ENCODE data around the gene MGAM2.

The MGAM2 gene

DNA sequence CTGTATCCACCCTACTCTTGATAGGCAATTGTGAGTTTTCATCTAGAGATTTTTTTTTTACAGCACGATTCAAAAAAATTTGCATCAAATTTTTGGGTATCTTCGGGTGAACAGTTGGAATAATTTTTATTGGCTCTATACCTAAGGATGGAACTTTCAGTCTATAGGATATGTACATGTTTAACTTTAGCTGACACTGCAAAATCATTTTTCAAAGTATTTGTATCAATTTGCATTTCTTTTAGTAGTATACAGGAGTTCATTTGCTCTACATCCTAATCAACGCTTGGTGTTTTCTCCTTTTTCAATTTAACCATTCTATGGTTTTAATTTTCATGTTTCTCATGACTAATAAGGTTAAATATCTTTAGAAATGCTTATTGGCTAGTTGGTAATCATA lies 11.7 kb downstream of the MGAM2 start:
- DNase-seq: no peak

GRCh38 chr7:142125256-142125955 lies 13.9 kb downstream of the MGAM2 start:
- DNase-seq: no peak

DNA sequence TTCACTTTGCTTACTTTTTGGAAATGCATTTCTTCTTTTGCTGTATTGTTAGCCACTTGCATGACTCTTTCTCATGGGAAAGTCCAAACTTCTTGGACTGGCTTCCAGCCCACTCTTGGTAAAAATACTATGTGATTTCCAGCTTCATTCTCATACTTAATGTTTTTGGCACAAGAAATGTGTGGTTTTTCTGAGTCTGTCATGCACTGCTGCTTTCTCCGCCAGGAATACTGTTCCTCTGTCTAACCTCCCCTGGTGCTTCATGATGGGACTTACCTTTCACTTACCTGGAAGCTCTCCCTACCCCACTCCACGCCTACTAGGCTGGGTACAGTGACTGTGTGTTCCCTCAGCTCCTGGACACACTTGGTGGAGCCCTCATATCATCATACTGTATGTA lies 18.7 kb downstream of the MGAM2 start:
- DNase-seq: no peak

DNA sequence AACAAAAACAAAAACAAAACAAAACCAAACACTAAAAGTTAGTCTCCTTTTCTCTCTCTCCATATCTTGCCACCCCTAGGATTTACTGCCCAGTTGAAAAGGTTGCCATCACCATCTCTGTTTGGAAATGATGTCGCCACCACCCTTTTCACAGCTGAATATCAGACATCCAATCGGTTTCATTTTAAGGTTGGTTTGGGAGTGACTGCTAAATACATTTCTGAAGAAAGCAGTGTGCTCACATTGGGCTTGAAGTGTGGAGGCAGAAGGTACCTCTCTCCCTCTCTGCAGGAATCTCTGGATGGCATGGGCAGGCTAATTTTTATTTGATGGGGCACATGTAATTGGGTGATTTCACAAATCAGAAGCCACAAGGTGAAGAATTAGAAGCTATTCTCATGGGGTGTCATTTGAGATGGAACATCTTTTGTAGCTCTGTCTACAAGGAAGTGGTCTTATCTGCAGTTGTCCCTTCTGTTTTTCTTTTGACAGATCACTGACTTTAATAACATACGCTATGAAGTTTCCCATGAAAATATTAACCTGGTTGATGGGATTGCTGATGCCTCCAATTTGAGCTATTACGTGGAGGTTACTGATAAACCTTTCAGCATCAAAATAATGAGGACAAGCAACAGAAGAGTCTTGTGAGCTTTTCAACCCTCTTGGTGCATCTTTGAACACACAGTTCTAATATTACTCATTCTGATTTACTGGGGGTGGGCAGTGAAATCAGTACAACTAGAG lies 20.1 kb downstream of the MGAM2 start:
- DNase-seq: no peak

- DNase-seq: no peak
Measured at GRCh38 chr7:142133731-142134148, 22.2 kb downstream of the MGAM2 start.

GRCh38 chr7:142134909-142135308 lies 23.4 kb downstream of the MGAM2 start:
- no peak for DNase-seq

GRCh38 chr7:142138996-142139395 lies 27.5 kb downstream of the MGAM2 start:
- DNase-seq: no peak

DNA sequence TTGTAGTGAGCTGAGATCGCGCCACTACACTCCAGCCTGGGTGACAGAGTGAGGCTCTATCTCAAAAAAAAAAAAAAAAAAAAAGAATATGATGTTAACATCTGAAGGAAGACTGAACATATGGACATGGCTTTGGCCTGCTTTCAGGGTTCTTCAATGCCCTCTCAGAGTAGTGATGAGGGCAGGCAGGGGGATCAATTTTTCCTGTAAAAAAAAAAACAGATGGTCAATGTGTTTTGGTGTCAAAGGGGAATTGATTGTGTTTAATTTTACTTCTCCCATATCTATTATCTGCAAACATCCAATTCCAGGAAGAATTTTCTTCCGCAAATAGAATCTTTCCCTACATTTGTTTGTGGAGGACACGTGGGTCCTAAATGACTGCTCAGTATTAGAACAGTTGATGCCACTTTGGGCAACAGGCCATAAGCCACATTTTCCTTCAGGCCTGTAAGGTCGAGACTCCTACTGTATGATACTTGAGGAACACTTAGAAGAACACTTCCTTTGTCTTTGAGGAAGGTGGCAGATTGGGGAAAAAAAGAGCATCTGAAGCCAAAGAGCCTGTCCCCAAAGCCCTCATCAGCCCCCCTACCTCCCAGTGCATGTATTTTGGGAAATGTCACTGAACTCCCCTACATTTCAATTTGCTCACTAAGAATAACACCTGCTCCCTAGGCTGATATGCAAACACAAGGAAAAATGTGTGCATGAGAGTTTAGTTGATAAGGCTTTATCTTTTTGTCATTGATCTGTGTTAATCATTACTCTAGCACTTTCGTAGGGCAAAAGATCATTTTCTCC lies 28.3 kb downstream of the MGAM2 start:
- DNase-seq: no peak

GRCh38 chr7:142140401-142140959 lies 29.0 kb downstream of the MGAM2 start:
- DNase-seq: no peak

- no peak for DNase-seq
Measured at GRCh38 chr7:142142702-142143101, 31.2 kb downstream of the MGAM2 start.

DNA sequence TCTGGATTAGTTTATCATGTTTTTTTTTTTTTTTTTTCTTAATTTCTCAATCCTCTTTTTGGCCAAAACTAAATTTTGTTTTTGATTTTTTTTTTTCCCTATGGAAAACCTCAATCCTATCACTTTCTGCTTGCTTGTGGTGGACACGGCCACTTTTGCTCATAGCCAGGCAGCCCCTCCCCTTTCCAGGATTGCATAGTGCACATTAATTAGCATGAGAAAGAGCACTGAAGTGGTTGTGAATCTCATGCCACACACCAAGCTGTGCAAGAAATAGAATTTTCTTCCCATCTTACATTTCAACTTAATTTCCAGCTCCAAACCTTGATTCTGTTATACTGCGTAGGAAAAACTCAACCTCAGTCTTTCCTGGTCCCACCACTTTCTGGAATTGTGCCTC lies 34.6 kb downstream of the MGAM2 start:
- DNase-seq: no peak

GRCh38 chr7:142150356-142150755 lies 38.8 kb downstream of the MGAM2 start:
- DNase-seq: no peak

GRCh38 chr7:142150869-142151268 lies 39.4 kb downstream of the MGAM2 start:
- DNase-seq: no peak

DNA sequence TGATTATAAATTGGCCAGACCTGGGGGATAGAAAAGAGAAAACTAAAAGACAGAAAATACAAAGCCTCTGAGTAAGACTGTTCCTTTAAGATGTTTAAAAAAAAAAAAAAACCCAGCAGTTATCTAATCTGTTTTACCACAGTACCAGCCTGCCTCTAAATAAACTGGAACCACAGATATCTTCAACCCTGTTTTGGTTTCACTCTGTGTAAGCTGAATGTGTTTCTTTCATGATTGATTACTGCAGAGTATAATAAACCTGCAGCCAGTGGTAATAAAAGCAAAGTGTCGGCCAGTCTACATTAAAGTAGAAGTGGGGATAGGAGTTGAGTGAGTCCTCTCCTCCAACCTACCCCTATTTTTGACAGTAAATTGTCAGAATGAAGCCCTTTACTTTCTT lies 40.6 kb downstream of the MGAM2 start:
- DNase-seq: no peak

DNA sequence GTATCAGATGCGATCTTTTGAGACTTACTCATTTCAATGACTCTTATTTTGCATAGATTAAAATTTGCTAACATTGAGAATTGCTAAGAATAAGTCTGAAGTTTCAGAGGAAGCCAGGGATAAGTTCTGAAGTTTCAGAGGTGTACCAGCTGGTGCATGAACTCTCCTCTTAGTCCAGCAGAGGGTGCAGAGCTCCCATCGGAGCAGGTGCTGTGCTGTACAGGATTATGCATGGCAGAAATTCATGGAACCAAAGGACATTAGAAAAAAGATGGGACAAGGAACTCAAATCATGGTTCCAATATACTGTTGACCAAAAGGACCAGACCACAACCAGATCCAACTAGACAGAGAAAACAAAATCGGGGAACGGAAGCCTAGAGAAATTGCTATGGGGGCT lies 41.9 kb downstream of the MGAM2 start:
- peak; percentile 3 for DNase-seq

DNA sequence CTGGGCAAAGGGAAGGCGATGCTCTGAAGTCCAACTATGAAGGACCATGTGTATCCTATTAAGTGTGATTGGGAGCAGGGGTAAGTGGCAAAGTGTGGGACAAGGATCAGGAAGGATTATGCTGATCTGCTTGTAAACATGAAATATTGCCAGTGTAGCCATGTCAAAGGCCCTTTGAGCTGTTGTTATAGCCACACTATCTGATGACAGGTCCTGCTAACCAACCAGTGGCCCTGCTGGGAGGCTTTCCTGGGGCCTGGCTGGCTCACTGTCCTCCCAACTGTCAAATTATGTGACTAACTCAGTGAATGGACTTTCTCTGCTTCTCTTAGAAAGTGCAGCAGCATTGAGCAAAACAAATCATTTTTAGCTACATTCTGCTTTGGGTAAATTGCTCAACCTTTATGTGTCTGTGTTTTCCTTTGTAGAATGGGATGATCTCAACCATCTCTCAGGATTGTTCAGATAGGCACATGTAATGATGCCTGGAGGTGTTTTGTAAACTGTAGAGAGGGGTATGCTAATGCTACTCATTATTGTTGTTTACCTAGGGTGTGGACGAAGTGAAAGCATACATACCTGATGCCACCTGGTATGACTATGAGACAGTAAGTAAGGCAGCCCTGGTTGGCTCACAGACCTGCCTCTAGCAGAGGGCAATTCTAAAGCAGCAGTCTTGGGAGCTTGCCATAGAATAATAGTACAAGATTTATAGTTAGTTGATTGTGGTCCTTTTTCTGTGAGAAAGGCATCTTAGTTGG lies 47.4 kb downstream of the MGAM2 start:
- no peak for DNase-seq

DNA sequence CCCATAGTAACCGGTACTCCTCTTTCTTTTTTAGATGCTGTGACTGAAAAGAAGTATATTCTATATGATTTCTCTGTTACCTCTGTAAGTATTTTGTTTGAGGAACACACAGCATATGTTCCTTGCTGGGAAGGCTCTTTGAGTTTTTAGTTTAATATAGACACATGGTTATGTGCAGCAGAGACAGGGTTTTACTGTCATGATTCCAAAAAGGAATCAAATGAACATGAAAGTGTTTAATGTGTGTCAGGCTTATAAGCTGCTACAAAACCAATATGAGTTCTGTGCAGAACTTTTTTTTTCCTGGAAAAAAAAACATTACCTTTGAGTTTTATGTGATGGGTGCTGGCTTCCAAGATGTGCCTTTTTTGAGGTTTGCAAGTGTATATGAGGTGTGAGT lies 50.4 kb downstream of the MGAM2 start:
- no peak for DNase-seq

- no peak for DNase-seq
Measured at GRCh38 chr7:142168746-142169145, 57.2 kb downstream of the MGAM2 start.

DNA sequence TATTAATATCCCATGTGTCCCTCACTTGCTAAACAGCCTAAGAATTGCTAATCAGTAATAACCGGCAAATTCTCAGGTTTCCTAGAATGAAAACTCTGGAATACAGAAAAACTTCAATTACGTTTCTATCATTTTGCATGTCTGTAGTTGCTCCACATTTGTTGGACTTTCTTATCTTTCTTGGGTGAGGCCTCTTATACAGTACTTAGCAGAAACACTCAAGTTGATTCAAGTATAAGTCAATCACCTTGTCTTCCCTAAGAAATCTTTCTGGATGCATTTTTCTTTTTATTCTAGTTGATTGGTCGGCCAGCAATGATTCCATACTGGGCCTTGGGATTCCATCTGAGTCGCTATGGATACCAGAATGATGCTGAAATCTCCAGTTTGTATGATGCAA lies 61.4 kb downstream of the MGAM2 start:
- DNase-seq: no peak

DNA sequence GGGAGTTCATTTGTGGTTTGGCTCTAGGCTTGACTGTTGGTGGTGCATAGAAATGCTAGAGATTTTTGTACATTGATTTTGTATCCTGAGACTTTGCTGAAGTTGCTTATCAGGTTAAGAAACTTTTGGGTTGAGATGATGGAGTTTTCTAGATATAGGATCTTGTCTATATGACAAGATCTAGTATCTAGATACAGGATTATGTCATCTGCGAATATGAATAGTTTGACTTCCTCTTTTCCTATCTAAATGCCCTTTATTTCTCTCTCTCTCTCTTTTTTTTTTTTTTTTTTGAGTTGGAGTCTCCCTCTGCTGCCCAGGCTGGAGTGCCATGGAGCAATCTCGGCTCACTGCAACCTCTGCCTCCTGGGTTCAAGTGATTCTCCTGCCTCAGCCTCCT lies 62.9 kb downstream of the MGAM2 start:
- no peak for DNase-seq

DNA sequence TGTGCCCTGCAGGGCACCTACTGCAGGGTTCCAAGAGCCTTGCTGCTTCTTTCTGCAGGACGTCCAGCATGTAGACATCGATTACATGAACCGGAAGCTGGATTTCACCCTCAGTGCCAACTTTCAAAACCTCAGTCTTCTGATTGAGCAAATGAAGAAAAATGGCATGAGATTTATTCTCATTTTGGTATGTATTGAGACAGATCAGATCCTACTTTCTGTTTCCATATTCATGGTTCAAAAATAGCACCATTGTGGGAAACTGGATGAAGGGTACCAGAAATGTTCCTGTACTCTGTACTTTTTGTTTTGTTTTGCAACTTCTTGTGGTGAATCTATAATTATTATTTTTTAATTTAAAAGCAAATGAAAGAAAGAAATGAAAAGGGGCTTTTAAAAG lies 64.1 kb downstream of the MGAM2 start:
- no peak for DNase-seq

GRCh38 chr7:142176901-142177300 lies 65.4 kb downstream of the MGAM2 start:
- DNase-seq: no peak

DNA sequence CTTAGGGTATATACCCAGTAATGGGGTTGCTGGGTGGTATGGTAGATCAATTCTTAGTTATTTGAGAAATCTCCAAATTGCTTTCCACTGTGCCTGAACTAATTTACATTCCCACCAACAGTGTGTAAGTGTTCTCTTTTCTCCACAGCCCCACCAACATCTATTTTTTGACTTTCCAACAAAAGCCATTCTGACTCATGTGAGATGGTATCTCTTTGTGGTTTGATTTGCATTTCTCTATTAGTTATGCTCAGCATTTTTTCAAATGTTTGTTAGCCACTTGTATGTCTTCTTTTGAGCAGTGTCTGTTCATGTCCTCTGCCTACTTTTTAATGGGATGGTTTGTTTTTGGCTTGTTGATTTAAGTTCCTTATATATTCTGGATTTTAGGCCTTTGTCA lies 66.4 kb downstream of the MGAM2 start:
- peak; percentile 20 for DNase-seq

Data from EL (cell line).